ENCODE data around the gene NEDD8. TPM values are rescaled to one million over a fixed set of nuclear protein-coding genes. Genes with fewer than 3 reads are reported as not detected.

The NEDD8 gene
- total and polyA plus RNA-seq, 2 experiments from 2014 or later, result 130 to 418 TPM

GRCh38 chr14:24232645-24233537 lies 724 bp upstream of the NEDD8 start, which contains the start of gene GMPR2 (continued):
- TF ChIP-seq ZNF462 (CRISPR knock-in tag; IDR thresholded peaks at IDR 0.05) (no peak), STAT1 (IDR thresholded peaks at IDR 0.05; ENCODE audit: unreplicated experiment) (no peak)

GRCh38 chr14:24231263-24232120 lies 675 bp downstream of the NEDD8 start:
- H3K9me2 ChIP-seq (ENCODE audit: insufficient read depth), result no peaks in the 10 kb centered on the region
- Mint-ChIP-seq H3K4me3 (peak overlapping the region; percentile 91), H3K27me3 (ENCODE audit: insufficient read depth, low read depth, poor library complexity) (peaks cover 7% of the 10 kb centered on the region), H3K27ac (peak overlapping the region; percentile 95), H3K36me3 (ENCODE audit: low read depth) (peaks cover 18% of the 10 kb centered on the region), H3K9me3 (no peaks in the 10 kb centered on the region), H3K4me1 (peaks cover 17% of the 10 kb centered on the region)
- peak overlapping the region; percentile 97 for H3K4me2 ChIP-seq
- DNase-seq (ENCODE audit: low spot score) (peak; percentile 76), ATAC-seq (peak; percentile 82)
- H3F3A ChIP-seq (replicated peaks; ENCODE audit: low read depth), result peaks cover 7% of the 10 kb centered on the region; the same call in 1 of the 2 replicates
- H3K36me3 ChIP-seq (ENCODE audit: insufficient read depth), result peaks cover 6% of the 10 kb centered on the region; the same call in 1 of the 2 replicates
- H2AFZ ChIP-seq, result peak overlapping the region; percentile 86
- H3K27ac ChIP-seq (ENCODE audit: low read depth), result peak overlapping the region; percentile 93
- no peaks in the 10 kb centered on the region for H3K27me3 ChIP-seq (ENCODE audit: insufficient read depth)
- H3K79me2 ChIP-seq (replicated peaks; ENCODE audit: insufficient read depth), result peaks cover 67% of the 10 kb centered on the region
- peak overlapping the region; percentile 81 for H3K4me3 ChIP-seq
- peaks cover 10% of the 10 kb centered on the region for H4K20me1 ChIP-seq (replicated peaks; ENCODE audit: insufficient read depth)
- peaks cover 15% of the 10 kb centered on the region for H3K4me1 ChIP-seq (ENCODE audit: insufficient read depth)
- TF ChIP-seq CTCF (conservative IDR thresholded peaks at IDR 0.05; ENCODE audit: low read depth in 2 of 2) (no peak), STAT1 (IDR thresholded peaks at IDR 0.05; ENCODE audit: unreplicated experiment) (no peak), ETS1 (IDR thresholded peaks at IDR 0.05) (no peak)

Data from GM23338 (cell line).